WTC11 (cell line): ENCODE measurements around the gene REM1. TPM values are rescaled to one million over a fixed set of nuclear protein-coding genes. Genes with fewer than 3 reads are reported as not detected.
A peak's percentile ranks its signal among the peaks of the same experiment; 100 is the strongest.

ENCODE experiments used
- ATF1 ChIP-seq: sonication (generic); formaldehyde crosslinking; IDR thresholded peaks from 2 replicates; pipeline ENCODE4 v1.8.1; 2023; ENCODE audit warnings: mild to moderate bottlenecking, moderate library complexity, missing genetic modification reagents
- CBFB ChIP-seq: sonication (generic); formaldehyde crosslinking; IDR thresholded peaks from 2 replicates; pipeline ENCODE4 v1.8.1; 2022; ENCODE audit warnings: mild to moderate bottlenecking, low read depth, missing genetic modification reagents
- CDX4 ChIP-seq: fragments of 250-450 bp; sonication (Bioruptor Pico); IDR thresholded peaks from 2 replicates; pipeline ENCODE4 v1.9.0; 2021; ENCODE audit warnings: moderate library complexity, mild to moderate bottlenecking, inconsistent platforms, borderline replicate concordance
- CREB1 ChIP-seq: sonication (generic); formaldehyde crosslinking; IDR thresholded peaks from 2 replicates; pipeline ENCODE4 v1.8.0; 2023; ENCODE audit warnings: mild to moderate bottlenecking, missing genetic modification reagents
- ELF4 ChIP-seq: sonication (generic); formaldehyde crosslinking; IDR thresholded peaks from 2 replicates; pipeline ENCODE4 v1.8.1; 2022; ENCODE audit warnings: low read depth, mild to moderate bottlenecking, moderate library complexity, missing genetic modification reagents
- ETV6 ChIP-seq: sonication (generic); formaldehyde crosslinking; IDR thresholded peaks from 2 replicates; pipeline ENCODE4 v1.8.1; 2022; ENCODE audit warnings: mild to moderate bottlenecking, missing genetic modification reagents
- FOXJ3 ChIP-seq: sonication (generic); formaldehyde crosslinking; IDR thresholded peaks from 2 replicates; pipeline ENCODE4 v1.9.0; 2021; ENCODE audit warnings: missing genetic modification reagents, mild to moderate bottlenecking, borderline replicate concordance
- FOXP1 ChIP-seq: sonication (generic); formaldehyde crosslinking; IDR thresholded peaks from 2 replicates; pipeline ENCODE4 v1.8.0; 2022; ENCODE audit warnings: missing genetic modification reagents, mild to moderate bottlenecking, moderate library complexity, borderline replicate concordance
- JUN ChIP-seq: sonication (generic); formaldehyde crosslinking; IDR thresholded peaks from 2 replicates; pipeline ENCODE4 v1.8.0; 2023; ENCODE audit warnings: mild to moderate bottlenecking, missing genetic modification reagents
- NFE2L1 ChIP-seq: sonication (generic); formaldehyde crosslinking; IDR thresholded peaks from 2 replicates; pipeline ENCODE4 v1.8.1; 2023; ENCODE audit warnings: missing genetic modification reagents
- NR1H2 ChIP-seq: sonication (generic); formaldehyde crosslinking; IDR thresholded peaks from 2 replicates; pipeline ENCODE4 v1.9.0; 2021; ENCODE audit warnings: mild to moderate bottlenecking, moderate library complexity, missing genetic modification reagents
- NR3C1 ChIP-seq: sonication (generic); formaldehyde crosslinking; conservative IDR thresholded peaks from 2 replicates; pipeline ENCODE4 v1.8.1; 2023; ENCODE audit warnings: low read depth, mild to moderate bottlenecking, missing genetic modification reagents
- PRRX2 ChIP-seq: fragments of 250-450 bp; sonication (Bioruptor Pico); IDR thresholded peaks from 2 replicates; pipeline ENCODE4 v1.8.0; 2021; ENCODE audit warnings: mild to moderate bottlenecking
- RORB ChIP-seq: fragments of 250-450 bp; sonication (Bioruptor Pico); IDR thresholded peaks from 2 replicates; pipeline ENCODE4 v1.9.0; 2021; ENCODE audit warnings: mild to moderate bottlenecking
- SMAD3 ChIP-seq: sonication (generic); formaldehyde crosslinking; IDR thresholded peaks from 2 replicates; pipeline ENCODE4 v1.8.0; 2022; ENCODE audit warnings: missing genetic modification reagents, mild to moderate bottlenecking, borderline replicate concordance
- SP1 ChIP-seq: sonication (generic); formaldehyde crosslinking; conservative IDR thresholded peaks from 2 replicates; pipeline ENCODE4 v1.8.1; 2022; ENCODE audit warnings: missing genetic modification reagents
- ZNF281 ChIP-seq: sonication (generic); formaldehyde crosslinking; IDR thresholded peaks from 2 replicates; pipeline ENCODE4 v1.8.0; 2023; ENCODE audit warnings: mild to moderate bottlenecking, missing genetic modification reagents
- ZNF317 ChIP-seq: sonication (generic); formaldehyde crosslinking; IDR thresholded peaks from 2 replicates; pipeline ENCODE4 v1.8.1; 2023; ENCODE audit warnings: low read depth, mild to moderate bottlenecking, moderate library complexity, missing genetic modification reagents, borderline replicate concordance
- ZNF416 ChIP-seq: fragments of 250-450 bp; sonication (Bioruptor Pico); IDR thresholded peaks from 2 replicates; pipeline ENCODE4 v1.9.0; 2021; ENCODE audit warnings: mild to moderate bottlenecking, inconsistent platforms
- ZNF423 ChIP-seq: fragments of 250-450 bp; sonication (Bioruptor Pico); IDR thresholded peaks from 2 replicates; pipeline ENCODE4 v2.1.2; 2022; ENCODE audit warnings: mild to moderate bottlenecking, moderate library complexity
- ZNF512 ChIP-seq: sonication (generic); formaldehyde crosslinking; IDR thresholded peaks from 2 replicates; pipeline ENCODE4 v1.8.1; 2022; ENCODE audit warnings: missing genetic modification reagents, borderline replicate concordance
- ZNF532 ChIP-seq: fragments of 250-450 bp; sonication (Bioruptor Pico); IDR thresholded peaks from 2 replicates; pipeline ENCODE4 v1.9.0; 2021; ENCODE audit warnings: mild to moderate bottlenecking, borderline replicate concordance
- total RNA-seq: library from RNA; stranded (reverse); gene quantifications from 3 replicates; pipeline ENCODE4 v1.2.3, GENCODE V29; 2021
- TF ChIP-seq, protein P1 (sequence below): sonication (generic); formaldehyde crosslinking; conservative IDR thresholded peaks from 2 replicates; pipeline ENCODE4 v1.8.1; 2023; ENCODE audit warnings: mild to moderate bottlenecking, low read depth, missing genetic modification reagents, moderate library complexity
- TF ChIP-seq, protein P2 (sequence below): fragments of 250-450 bp; sonication (Bioruptor Pico); conservative IDR thresholded peaks from 2 replicates; pipeline ENCODE4 v1.9.0; 2021; ENCODE audit warnings: mild to moderate bottlenecking

REM1 gene
- total RNA-seq, 1 experiment from 2014 or later, result not detected

- TF ChIP-seq ATF1 (CRISPR knock-in tag) (no peak), JUN (CRISPR knock-in tag) (peak; percentile 92; the same call in 1 of the 2 replicates), PRRX2 (0 out of 2 replicates have a peak, but pooled peaks have one; percentile 53), NFE2L1 (CRISPR knock-in tag) (peak; percentile 72; the same call in 1 of the 2 replicates), FOXJ3 (no peak), RORB (CRISPR knock-in tag) (no peak), ZNF317 (CRISPR knock-in tag) (no peak), SMAD3 (CRISPR knock-in tag) (no peak), ZNF532 (CRISPR knock-in tag) (no peak), ZNF423 (CRISPR knock-in tag) (no peak), SP1 (no peak), CBFB (no peak), ZNF281 (no peak), NR1H2 (no peak), ZNF512 (no peak), ELF4 (CRISPR knock-in tag) (no peak), CREB1 (CRISPR knock-in tag) (no peak; the same call in 1 of the 2 replicates), NR3C1 (no peak), FOXP1 (no peak), ETV6 (no peak; the same call in 1 of the 2 replicates), CDX4 (no peak), ZNF416 (CRISPR knock-in tag) (0 out of 2 replicates have a peak, but pooled peaks have one; percentile 60)
- TF ChIP-seq, protein P1, sequence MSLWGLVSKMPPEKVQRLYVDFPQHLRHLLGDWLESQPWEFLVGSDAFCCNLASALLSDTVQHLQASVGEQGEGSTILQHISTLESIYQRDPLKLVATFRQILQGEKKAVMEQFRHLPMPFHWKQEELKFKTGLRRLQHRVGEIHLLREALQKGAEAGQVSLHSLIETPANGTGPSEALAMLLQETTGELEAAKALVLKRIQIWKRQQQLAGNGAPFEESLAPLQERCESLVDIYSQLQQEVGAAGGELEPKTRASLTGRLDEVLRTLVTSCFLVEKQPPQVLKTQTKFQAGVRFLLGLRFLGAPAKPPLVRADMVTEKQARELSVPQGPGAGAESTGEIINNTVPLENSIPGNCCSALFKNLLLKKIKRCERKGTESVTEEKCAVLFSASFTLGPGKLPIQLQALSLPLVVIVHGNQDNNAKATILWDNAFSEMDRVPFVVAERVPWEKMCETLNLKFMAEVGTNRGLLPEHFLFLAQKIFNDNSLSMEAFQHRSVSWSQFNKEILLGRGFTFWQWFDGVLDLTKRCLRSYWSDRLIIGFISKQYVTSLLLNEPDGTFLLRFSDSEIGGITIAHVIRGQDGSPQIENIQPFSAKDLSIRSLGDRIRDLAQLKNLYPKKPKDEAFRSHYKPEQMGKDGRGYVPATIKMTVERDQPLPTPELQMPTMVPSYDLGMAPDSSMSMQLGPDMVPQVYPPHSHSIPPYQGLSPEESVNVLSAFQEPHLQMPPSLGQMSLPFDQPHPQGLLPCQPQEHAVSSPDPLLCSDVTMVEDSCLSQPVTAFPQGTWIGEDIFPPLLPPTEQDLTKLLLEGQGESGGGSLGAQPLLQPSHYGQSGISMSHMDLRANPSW, result no peak
- TF ChIP-seq, protein P2, sequence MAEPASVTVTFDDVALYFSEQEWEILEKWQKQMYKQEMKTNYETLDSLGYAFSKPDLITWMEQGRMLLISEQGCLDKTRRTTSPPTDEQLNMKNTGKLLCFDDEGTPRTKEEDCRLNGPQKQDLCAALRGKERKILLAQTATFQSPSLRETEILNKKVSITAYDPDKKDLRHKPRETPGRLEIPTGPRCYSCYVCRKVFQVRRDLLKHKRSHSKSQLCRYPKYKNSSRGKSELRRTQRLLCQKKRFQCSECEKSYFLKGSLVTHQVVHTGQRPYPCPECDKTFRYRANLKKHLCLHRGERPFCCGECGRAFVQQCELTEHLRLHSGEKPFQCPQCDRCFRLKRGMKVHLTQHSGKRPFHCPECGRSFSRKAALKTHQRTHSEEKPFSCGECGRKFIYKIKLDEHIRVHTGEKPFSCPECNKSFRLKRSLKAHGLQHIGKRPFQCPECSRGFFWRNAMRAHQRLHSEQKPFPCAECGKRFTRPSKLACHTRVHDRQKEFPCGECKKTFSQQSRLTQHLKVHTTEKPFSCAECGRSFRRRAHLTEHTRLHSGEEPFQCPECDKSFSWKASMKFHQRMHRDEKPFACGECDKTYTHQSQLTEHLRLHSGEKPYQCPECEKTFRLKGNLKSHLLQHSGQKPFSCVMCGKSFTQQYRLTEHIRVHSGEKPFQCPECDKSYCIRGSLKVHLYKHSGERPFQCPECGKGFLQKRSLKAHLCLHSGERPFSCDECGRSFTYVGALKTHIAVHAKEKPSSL (CRISPR knock-in tag), result no peak
Observed at GRCh38 chr20:31514154-31515071, 39.3 kb downstream of the REM1 start, which contains the start of gene HM13 (continued).
